WTC11 (cell line): ENCODE results near the gene CLEC16A. TPM values are rescaled to one million over a fixed set of nuclear protein-coding genes. Genes with fewer than 3 reads are reported as not detected.

Experiments used
- ATAC-seq: fragments of 200-7000 bp; cut with Tn5 transposase; 2 replicates; pipeline ENCODE4 v1.10.0; 2021; ENCODE audit warnings: mild to moderate bottlenecking, moderate library complexity
- CTCF ChIA-PET: fragments of 300-600 bp; sonication (Branson Sonifier 250); formaldehyde crosslinking; loops from one replicate; lab custom pipeline; 2021; ENCODE audit warnings: antibody characterized with exemption; lab: Charles Lee
- POLR2A ChIA-PET: fragments of 350-600 bp; sonication (Branson Sonifier 250); formaldehyde crosslinking; loops from one replicate; lab custom pipeline; 2021; ENCODE audit warnings: antibody characterized with exemption; lab: Charles Lee
- DNase-seq: peaks from one replicate; pipeline ENCODE4 v3.0.0; 2021; ENCODE audit warnings: low spot score
- H3K27ac Mint-ChIP-seq: 2 replicates; pipeline ENCODE4 v1.8.0; 2021; ENCODE audit warnings: mixed read lengths
- H3K27me3 Mint-ChIP-seq: 2 replicates; pipeline ENCODE4 v1.8.0; 2021; ENCODE audit warnings: low read depth, mild to moderate bottlenecking, moderate library complexity, mixed read lengths
- H3K36me3 Mint-ChIP-seq: 2 replicates; pipeline ENCODE4 v1.8.0; 2021; ENCODE audit warnings: mixed read lengths
- H3K4me1 Mint-ChIP-seq: 2 replicates; pipeline ENCODE4 v1.8.0; 2022; ENCODE audit warnings: mixed read lengths
- H3K4me3 Mint-ChIP-seq: 2 replicates; pipeline ENCODE4 v1.8.0; 2021; ENCODE audit warnings: mild to moderate bottlenecking, moderate library complexity, mixed read lengths
- H3K9me3 Mint-ChIP-seq: 2 replicates; pipeline ENCODE4 v1.8.0; 2021; ENCODE audit warnings: mixed read lengths
- ATF1 ChIP-seq: sonication (generic); formaldehyde crosslinking; IDR thresholded peaks from 2 replicates; pipeline ENCODE4 v1.8.1; 2023; ENCODE audit warnings: mild to moderate bottlenecking, moderate library complexity, missing genetic modification reagents
- ATF2 ChIP-seq: sonication (generic); formaldehyde crosslinking; IDR thresholded peaks from 2 replicates; pipeline ENCODE4 v1.8.1; 2022; ENCODE audit warnings: low read depth, missing genetic modification reagents, borderline replicate concordance
- CBFB ChIP-seq: sonication (generic); formaldehyde crosslinking; IDR thresholded peaks from 2 replicates; pipeline ENCODE4 v1.8.1; 2022; ENCODE audit warnings: mild to moderate bottlenecking, low read depth, missing genetic modification reagents
- CREB1 ChIP-seq: sonication (generic); formaldehyde crosslinking; IDR thresholded peaks from 2 replicates; pipeline ENCODE4 v1.8.0; 2023; ENCODE audit warnings: mild to moderate bottlenecking, missing genetic modification reagents
- CREM ChIP-seq: sonication (generic); formaldehyde crosslinking; IDR thresholded peaks from 2 replicates; pipeline ENCODE4 v1.8.1; 2022; ENCODE audit warnings: mild to moderate bottlenecking, missing genetic modification reagents, moderate library complexity
- FOXJ3 ChIP-seq: sonication (generic); formaldehyde crosslinking; IDR thresholded peaks from 2 replicates; pipeline ENCODE4 v1.9.0; 2021; ENCODE audit warnings: missing genetic modification reagents, mild to moderate bottlenecking, borderline replicate concordance
- GABPB1 ChIP-seq: sonication (generic); formaldehyde crosslinking; IDR thresholded peaks from 2 replicates; pipeline ENCODE4 v1.8.1; 2023; ENCODE audit warnings: mild to moderate bottlenecking, missing genetic modification reagents
- NFE2L1 ChIP-seq: sonication (generic); formaldehyde crosslinking; IDR thresholded peaks from 2 replicates; pipeline ENCODE4 v1.8.1; 2023; ENCODE audit warnings: missing genetic modification reagents
- NR2C2 ChIP-seq: sonication (generic); formaldehyde crosslinking; IDR thresholded peaks from 2 replicates; pipeline ENCODE4 v1.8.0; 2022; ENCODE audit warnings: mild to moderate bottlenecking, missing genetic modification reagents
- PREB ChIP-seq: sonication (generic); formaldehyde crosslinking; IDR thresholded peaks from 2 replicates; pipeline ENCODE4 v1.8.1; 2022; ENCODE audit warnings: mild to moderate bottlenecking, missing genetic modification reagents, moderate library complexity, borderline replicate concordance
- RELA ChIP-seq: sonication (generic); formaldehyde crosslinking; IDR thresholded peaks from 2 replicates; pipeline ENCODE4 v1.8.1; 2022; ENCODE audit warnings: missing genetic modification reagents, mild to moderate bottlenecking, borderline replicate concordance
- SMAD3 ChIP-seq: sonication (generic); formaldehyde crosslinking; IDR thresholded peaks from 2 replicates; pipeline ENCODE4 v1.8.0; 2022; ENCODE audit warnings: missing genetic modification reagents, mild to moderate bottlenecking, borderline replicate concordance
- ZNF219 ChIP-seq: sonication (generic); formaldehyde crosslinking; IDR thresholded peaks from 2 replicates; pipeline ENCODE4 v1.8.0; 2023; ENCODE audit warnings: missing genetic modification reagents, mild to moderate bottlenecking, borderline replicate concordance
- ZNF396 ChIP-seq: fragments of 250-450 bp; sonication (Bioruptor Pico); IDR thresholded peaks from 2 replicates; pipeline ENCODE4 v1.8.0; 2021; ENCODE audit warnings: mild to moderate bottlenecking, moderate library complexity, borderline replicate concordance
- ZNF423 ChIP-seq: fragments of 250-450 bp; sonication (Bioruptor Pico); IDR thresholded peaks from 2 replicates; pipeline ENCODE4 v2.1.2; 2022; ENCODE audit warnings: mild to moderate bottlenecking, moderate library complexity
- total RNA-seq: library from RNA; stranded (reverse); gene quantifications from 3 replicates; pipeline ENCODE4 v1.2.3, GENCODE V29; 2021
- TF ChIP-seq, protein P1 (sequence below): sonication (generic); formaldehyde crosslinking; IDR thresholded peaks from 2 replicates; pipeline ENCODE4 v1.8.0; 2023; ENCODE audit warnings: mild to moderate bottlenecking, missing genetic modification reagents
- TF ChIP-seq, protein P2 (sequence below): sonication (generic); formaldehyde crosslinking; IDR thresholded peaks from 2 replicates; pipeline ENCODE4 v1.8.1; 2023; ENCODE audit warnings: mild to moderate bottlenecking, missing genetic modification reagents
- TF ChIP-seq, protein P3 (sequence below): sonication (generic); formaldehyde crosslinking; IDR thresholded peaks from 2 replicates; pipeline ENCODE4 v1.8.0; 2022; ENCODE audit warnings: mild to moderate bottlenecking, missing genetic modification reagents
- TF ChIP-seq, protein P4 (sequence below): sonication (generic); formaldehyde crosslinking; IDR thresholded peaks from 2 replicates; pipeline ENCODE4 v1.8.1; 2022; ENCODE audit warnings: low read depth, mild to moderate bottlenecking, moderate library complexity, missing genetic modification reagents, borderline replicate concordance
- TF ChIP-seq, protein P5 (sequence below): sonication (generic); formaldehyde crosslinking; IDR thresholded peaks from 2 replicates; pipeline ENCODE4 v1.8.1; 2023; ENCODE audit warnings: mild to moderate bottlenecking, missing genetic modification reagents, moderate library complexity
- TF ChIP-seq, protein P6 (sequence below): fragments of 250-450 bp; sonication (Bioruptor Pico); IDR thresholded peaks from 2 replicates; pipeline ENCODE4 v1.9.0; 2021; ENCODE audit warnings: mild to moderate bottlenecking
- TF ChIP-seq, protein P7 (sequence below): fragments of 250-450 bp; sonication (Bioruptor Pico); IDR thresholded peaks from 2 replicates; pipeline ENCODE4 v1.9.0; 2021; ENCODE audit warnings: moderate library complexity, mild to moderate bottlenecking, inconsistent platforms, borderline replicate concordance

The CLEC16A gene
- total RNA-seq, 1 experiment from 2014 or later: 14.4 TPM

DNA sequence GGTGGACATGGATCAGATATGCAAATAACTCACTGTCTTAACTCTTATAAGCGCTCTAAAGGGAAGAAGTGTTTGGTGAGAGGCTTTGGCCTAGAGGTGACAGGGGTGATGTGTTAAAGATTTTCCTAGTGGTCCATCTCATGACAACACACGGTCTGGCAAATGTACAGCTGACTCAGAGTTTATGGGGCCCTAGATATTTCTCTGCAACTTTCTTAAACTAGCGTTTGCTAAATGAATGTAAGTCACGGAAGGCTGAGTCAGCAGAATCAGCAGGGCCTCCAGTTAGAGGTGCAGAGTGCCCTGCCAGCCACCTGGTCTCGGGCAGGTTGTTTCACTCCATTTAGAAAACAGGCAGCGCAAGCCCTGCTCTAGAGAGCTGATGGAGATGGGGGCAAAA, 40.1 kb downstream of the CLEC16A start (continued):
- TF ChIP-seq, protein P1, sequence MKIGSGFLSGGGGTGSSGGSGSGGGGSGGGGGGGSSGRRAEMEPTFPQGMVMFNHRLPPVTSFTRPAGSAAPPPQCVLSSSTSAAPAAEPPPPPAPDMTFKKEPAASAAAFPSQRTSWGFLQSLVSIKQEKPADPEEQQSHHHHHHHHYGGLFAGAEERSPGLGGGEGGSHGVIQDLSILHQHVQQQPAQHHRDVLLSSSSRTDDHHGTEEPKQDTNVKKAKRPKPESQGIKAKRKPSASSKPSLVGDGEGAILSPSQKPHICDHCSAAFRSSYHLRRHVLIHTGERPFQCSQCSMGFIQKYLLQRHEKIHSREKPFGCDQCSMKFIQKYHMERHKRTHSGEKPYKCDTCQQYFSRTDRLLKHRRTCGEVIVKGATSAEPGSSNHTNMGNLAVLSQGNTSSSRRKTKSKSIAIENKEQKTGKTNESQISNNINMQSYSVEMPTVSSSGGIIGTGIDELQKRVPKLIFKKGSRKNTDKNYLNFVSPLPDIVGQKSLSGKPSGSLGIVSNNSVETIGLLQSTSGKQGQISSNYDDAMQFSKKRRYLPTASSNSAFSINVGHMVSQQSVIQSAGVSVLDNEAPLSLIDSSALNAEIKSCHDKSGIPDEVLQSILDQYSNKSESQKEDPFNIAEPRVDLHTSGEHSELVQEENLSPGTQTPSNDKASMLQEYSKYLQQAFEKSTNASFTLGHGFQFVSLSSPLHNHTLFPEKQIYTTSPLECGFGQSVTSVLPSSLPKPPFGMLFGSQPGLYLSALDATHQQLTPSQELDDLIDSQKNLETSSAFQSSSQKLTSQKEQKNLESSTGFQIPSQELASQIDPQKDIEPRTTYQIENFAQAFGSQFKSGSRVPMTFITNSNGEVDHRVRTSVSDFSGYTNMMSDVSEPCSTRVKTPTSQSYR (CRISPR knock-in tag): no peak
- TF ChIP-seq RELA (CRISPR knock-in tag) (no peak), CREB1 (CRISPR knock-in tag) (no peak), SMAD3 (no peak), NFE2L1 (CRISPR knock-in tag) (no peak), ATF1 (CRISPR knock-in tag) (no peak), GABPB1 (CRISPR knock-in tag) (no peak), ZNF423 (CRISPR knock-in tag) (no peak)
- TF ChIP-seq, protein P2, sequence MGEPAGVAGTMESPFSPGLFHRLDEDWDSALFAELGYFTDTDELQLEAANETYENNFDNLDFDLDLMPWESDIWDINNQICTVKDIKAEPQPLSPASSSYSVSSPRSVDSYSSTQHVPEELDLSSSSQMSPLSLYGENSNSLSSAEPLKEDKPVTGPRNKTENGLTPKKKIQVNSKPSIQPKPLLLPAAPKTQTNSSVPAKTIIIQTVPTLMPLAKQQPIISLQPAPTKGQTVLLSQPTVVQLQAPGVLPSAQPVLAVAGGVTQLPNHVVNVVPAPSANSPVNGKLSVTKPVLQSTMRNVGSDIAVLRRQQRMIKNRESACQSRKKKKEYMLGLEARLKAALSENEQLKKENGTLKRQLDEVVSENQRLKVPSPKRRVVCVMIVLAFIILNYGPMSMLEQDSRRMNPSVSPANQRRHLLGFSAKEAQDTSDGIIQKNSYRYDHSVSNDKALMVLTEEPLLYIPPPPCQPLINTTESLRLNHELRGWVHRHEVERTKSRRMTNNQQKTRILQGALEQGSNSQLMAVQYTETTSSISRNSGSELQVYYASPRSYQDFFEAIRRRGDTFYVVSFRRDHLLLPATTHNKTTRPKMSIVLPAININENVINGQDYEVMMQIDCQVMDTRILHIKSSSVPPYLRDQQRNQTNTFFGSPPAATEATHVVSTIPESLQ (CRISPR knock-in tag): no peak
- TF ChIP-seq, protein P3, sequence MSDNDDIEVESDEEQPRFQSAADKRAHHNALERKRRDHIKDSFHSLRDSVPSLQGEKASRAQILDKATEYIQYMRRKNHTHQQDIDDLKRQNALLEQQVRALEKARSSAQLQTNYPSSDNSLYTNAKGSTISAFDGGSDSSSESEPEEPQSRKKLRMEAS (CRISPR knock-in tag): no peak
- TF ChIP-seq, protein P4, sequence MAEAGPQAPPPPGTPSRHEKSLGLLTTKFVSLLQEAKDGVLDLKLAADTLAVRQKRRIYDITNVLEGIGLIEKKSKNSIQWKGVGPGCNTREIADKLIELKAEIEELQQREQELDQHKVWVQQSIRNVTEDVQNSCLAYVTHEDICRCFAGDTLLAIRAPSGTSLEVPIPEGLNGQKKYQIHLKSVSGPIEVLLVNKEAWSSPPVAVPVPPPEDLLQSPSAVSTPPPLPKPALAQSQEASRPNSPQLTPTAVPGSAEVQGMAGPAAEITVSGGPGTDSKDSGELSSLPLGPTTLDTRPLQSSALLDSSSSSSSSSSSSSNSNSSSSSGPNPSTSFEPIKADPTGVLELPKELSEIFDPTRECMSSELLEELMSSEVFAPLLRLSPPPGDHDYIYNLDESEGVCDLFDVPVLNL (CRISPR knock-in tag): no peak
- TF ChIP-seq, protein P5, sequence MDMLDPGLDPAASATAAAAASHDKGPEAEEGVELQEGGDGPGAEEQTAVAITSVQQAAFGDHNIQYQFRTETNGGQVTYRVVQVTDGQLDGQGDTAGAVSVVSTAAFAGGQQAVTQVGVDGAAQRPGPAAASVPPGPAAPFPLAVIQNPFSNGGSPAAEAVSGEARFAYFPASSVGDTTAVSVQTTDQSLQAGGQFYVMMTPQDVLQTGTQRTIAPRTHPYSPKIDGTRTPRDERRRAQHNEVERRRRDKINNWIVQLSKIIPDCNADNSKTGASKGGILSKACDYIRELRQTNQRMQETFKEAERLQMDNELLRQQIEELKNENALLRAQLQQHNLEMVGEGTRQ (CRISPR knock-in tag): no peak

DNA sequence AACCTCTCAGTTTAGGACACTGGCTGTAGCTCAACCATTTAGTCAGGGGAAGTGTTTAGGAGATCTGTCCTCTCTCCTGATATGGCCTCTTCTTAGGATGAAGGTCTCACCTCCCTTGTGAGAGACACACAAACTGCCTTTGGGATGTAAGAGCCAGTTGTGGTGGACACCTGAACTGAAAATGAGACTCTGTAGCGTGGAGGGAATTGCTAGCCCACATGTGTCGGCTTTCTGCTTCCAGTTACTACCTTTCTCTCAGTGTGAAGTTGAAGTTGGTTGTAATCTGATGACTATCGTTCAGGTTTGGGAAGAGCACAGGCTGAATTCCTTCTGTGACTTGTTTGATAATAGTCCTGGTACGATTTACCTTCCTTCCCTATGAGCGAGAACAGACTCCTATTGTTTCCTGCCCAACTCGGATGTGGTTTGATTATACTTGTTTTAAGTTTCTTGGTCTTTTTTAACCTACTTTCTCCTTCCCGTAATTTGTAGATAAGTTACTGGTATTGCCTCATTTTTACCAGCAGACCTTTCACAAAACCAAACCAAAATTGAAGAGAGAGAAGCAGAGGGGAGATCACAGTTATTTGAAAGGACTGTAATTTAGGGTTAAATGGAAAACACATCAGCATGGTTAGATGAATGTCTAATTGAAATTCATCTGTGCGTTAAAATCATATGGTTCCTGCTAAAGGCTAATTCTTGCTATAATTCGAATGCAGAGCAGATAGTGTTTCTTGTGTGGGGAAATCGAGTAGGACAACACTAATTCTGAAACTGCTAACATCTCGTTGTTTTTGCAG, 43.2 kb downstream of the CLEC16A start:
- H3K36me3 Mint-ChIP-seq: peaks cover 8% of the 10 kb centered on the region
- POLR2A ChIA-PET: no interaction called here
- CTCF ChIA-PET: interaction anchor here (1.0 kb wide), 1 partner anchor 384 kb away, joined by 3 read pairs; no protein-coding TSS in a partner anchor
- TF ChIP-seq ATF1 (CRISPR knock-in tag): no peak
- TF ChIP-seq ZNF423 (CRISPR knock-in tag): no peak
- TF ChIP-seq, protein P6, sequence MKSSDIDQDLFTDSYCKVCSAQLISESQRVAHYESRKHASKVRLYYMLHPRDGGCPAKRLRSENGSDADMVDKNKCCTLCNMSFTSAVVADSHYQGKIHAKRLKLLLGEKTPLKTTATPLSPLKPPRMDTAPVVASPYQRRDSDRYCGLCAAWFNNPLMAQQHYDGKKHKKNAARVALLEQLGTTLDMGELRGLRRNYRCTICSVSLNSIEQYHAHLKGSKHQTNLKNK (CRISPR knock-in tag): no peak
- TF ChIP-seq FOXJ3 (CRISPR knock-in tag): no peak
- no peak for TF ChIP-seq CBFB (CRISPR knock-in tag)
- no peak for TF ChIP-seq NFE2L1 (CRISPR knock-in tag)
- no peak for TF ChIP-seq ZNF219 (CRISPR knock-in tag)
- TF ChIP-seq, protein P7, sequence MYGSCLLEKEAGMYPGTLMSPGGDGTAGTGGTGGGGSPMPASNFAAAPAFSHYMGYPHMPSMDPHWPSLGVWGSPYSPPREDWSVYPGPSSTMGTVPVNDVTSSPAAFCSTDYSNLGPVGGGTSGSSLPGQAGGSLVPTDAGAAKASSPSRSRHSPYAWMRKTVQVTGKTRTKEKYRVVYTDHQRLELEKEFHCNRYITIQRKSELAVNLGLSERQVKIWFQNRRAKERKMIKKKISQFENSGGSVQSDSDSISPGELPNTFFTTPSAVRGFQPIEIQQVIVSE (CRISPR knock-in tag): no peak
- TF ChIP-seq ZNF396 (CRISPR knock-in tag): no peak
- no peak for TF ChIP-seq PREB (CRISPR knock-in tag)
- no peak for TF ChIP-seq ATF2
- no peak for TF ChIP-seq CREM (CRISPR knock-in tag)
- no peak for TF ChIP-seq NR2C2 (CRISPR knock-in tag)

More for the DNA sequence above, 43.2 kb downstream of the CLEC16A start:
- DNase-seq (no peak), ATAC-seq (no peak)
- H3K9me3 Mint-ChIP-seq: peaks cover 4% of the 10 kb centered on the region; the same call in 1 of the 2 replicates
- H3K27me3 Mint-ChIP-seq: no peaks in the 10 kb centered on the region
- peaks cover under 1% of the 10 kb centered on the region; the same call in 1 of the 2 replicates for H3K4me1 Mint-ChIP-seq
- no peak overlapping the region for H3K27ac Mint-ChIP-seq
- H3K4me3 Mint-ChIP-seq: no peak overlapping the region
